Naive thymus-derived CD4-positive, alpha-beta T cell (primary cell): Measurements from ENCODE around the gene RETREG2. TPM values are rescaled to one million over a fixed set of nuclear protein-coding genes. Genes with fewer than 3 reads are reported as not detected.

Experiments
- ATAC-seq: fragments of 150-1000 bp; cut with Tn5 transposase; 2 replicates; pipeline ENCODE4 v1.10.0; 2021; ENCODE audit warnings: mild to moderate bottlenecking, moderate library complexity
- CTCF ChIA-PET: fragments of 350-600 bp; sonication (Branson Sonifier 250); formaldehyde crosslinking; loops from one replicate; lab custom pipeline; 2021; ENCODE audit warnings: antibody characterized with exemption; lab: Charles Lee
- POLR2A ChIA-PET: fragments of 350-600 bp; sonication (Branson Sonifier 250); formaldehyde crosslinking; loops from one replicate; lab custom pipeline; 2021; ENCODE audit warnings: antibody characterized with exemption, inconsistent platforms; lab: Charles Lee
- DNase-seq, 9 donors: peaks; one replicate each; pipeline versions ENCODE4 v3.0.0 to v3.0.0-alpha.2; 2020 to 2022; ENCODE audit warnings: mixed read lengths in 1 of 9
- H3K27ac ChIP-seq: one replicate; pipeline ENCODE4 v1.7.0; 2013; ENCODE audit warnings: mild to moderate bottlenecking, low read depth, low read length, moderate library complexity
- H3K27me3 ChIP-seq, 2 donors: one replicate each; pipeline ENCODE4 v1.7.0; 2013; ENCODE audit warnings: low read length in 2 of 2, mild to moderate bottlenecking in 2 of 2, moderate library complexity in 2 of 2; ENCODE audit not compliant: control insufficient read depth in 2 of 2, insufficient read depth in 2 of 2
- H3K36me3 ChIP-seq, 3 experiments: 1 replicate in 2 of 3; 2 replicates in 1 of 3; pipeline ENCODE4 v1.7.0; 2013; ENCODE audit warnings: low read length in 3 of 3, mild to moderate bottlenecking in 3 of 3, moderate library complexity in 1 of 3; ENCODE audit not compliant: insufficient read depth in 3 of 3, control insufficient read depth in 2 of 3
- H3K4me1 ChIP-seq, 2 donors: one replicate each; pipeline ENCODE4 v1.7.0; 2013; ENCODE audit warnings: low read length in 2 of 2, mild to moderate bottlenecking in 2 of 2, moderate library complexity in 1 of 2; ENCODE audit not compliant: control insufficient read depth in 2 of 2, insufficient read depth in 2 of 2
- H3K4me3 ChIP-seq: 2 replicates; pipeline ENCODE4 v1.7.0; 2013; ENCODE audit warnings: mild to moderate bottlenecking, low read length
- H3K9me3 ChIP-seq, 3 experiments: 1 replicate in 2 of 3; 2 replicates in 1 of 3; pipeline ENCODE4 v1.7.0; 2013; ENCODE audit warnings: low read length in 3 of 3; ENCODE audit not compliant: control insufficient read depth in 2 of 3
- H3K27ac Mint-ChIP-seq, 9 donors: one replicate each; pipeline ENCODE4 v1.8.0; 2020 to 2022; ENCODE audit warnings: mixed read lengths in 9 of 9, mild to moderate bottlenecking in 8 of 9, moderate library complexity in 5 of 9, inconsistent platforms in 2 of 9
- H3K27me3 Mint-ChIP-seq, 5 donors: one replicate each; pipeline ENCODE4 v1.8.0; 2021 to 2022; ENCODE audit warnings: mixed read lengths in 5 of 5, mild to moderate bottlenecking in 1 of 5
- H3K36me3 Mint-ChIP-seq, 5 donors: one replicate each; pipeline ENCODE4 v1.8.0; 2020 to 2022; ENCODE audit warnings: mixed read lengths in 5 of 5, mild to moderate bottlenecking in 3 of 5, inconsistent platforms in 1 of 5
- H3K4me1 Mint-ChIP-seq, 7 donors: one replicate each; pipeline ENCODE4 v1.8.0; 2020 to 2022; ENCODE audit warnings: mixed read lengths in 7 of 7, mild to moderate bottlenecking in 3 of 7, inconsistent platforms in 1 of 7
- H3K4me3 Mint-ChIP-seq, 10 donors: one replicate each; pipeline ENCODE4 v1.8.0; 2020 to 2022; ENCODE audit warnings: mild to moderate bottlenecking in 10 of 10, mixed read lengths in 10 of 10, moderate library complexity in 6 of 10, inconsistent platforms in 2 of 10
- H3K9me3 Mint-ChIP-seq, 11 donors: one replicate each; pipeline ENCODE4 v1.8.0; 2020 to 2022; ENCODE audit warnings: mixed read lengths in 11 of 11, mild to moderate bottlenecking in 4 of 11, inconsistent platforms in 1 of 11, moderate library complexity in 1 of 11
- intact Hi-C, 2 donors: fragments of 100-400 bp; cut with micrococcal nuclease; formaldehyde crosslinking; loops; one replicate each; pipeline ENCODE4 v1.15.1; 2023
- polyA plus RNA-seq, 2 donors: library from polyadenylated mRNA; unstranded; fragments of 300-500 nt; fragmentation: Illumina TruSeq; gene quantifications; one replicate each; pipeline ENCODE4 v1.2.3, GENCODE V29; 2021
- total RNA-seq, 6 experiments: library from RNA in 5 of 6; stranded (reverse) in 5 of 6; gene quantifications; 1 replicate in 5 of 6; 2 replicates in 1 of 6; pipeline ENCODE4 v1.2.3 and lab custom pipeline; 2021 to 2026

The RETREG2 gene
- total and polyA plus RNA-seq, 7 experiments from 2014 or later: 58.5 to 124 (median 83.9) TPM

- H3K27me3 ChIP-seq: no peaks in the 10 kb centered on the region
- CTCF ChIA-PET: interaction anchor here (0.7 to 7.2 kb wide), 13 partner anchors 14 to 120 kb away, joined by 3 to 54 read pairs (median 4); partner anchors contain the start of genes DNAJB2, NHEJ1 and ZFAND2B
- Mint-ChIP-seq H3K27me3 (no peaks in the 10 kb centered on the region), H3K4me3 (peak overlapping the region; percentile 85 to 99 (median 94)), H3K9me3 (peaks cover 0 to 3% (median 0%) of the 10 kb centered on the region in 11 donors), H3K36me3 (peaks cover 9 to 19% (median 12%) of the 10 kb centered on the region in 5 donors), H3K27ac (peak overlapping the region; percentile 86 to 100 (median 90)), H3K4me1 (peaks cover 40 to 67% (median 61%) of the 10 kb centered on the region in 7 donors)
- peaks cover 13 to 47% (median 21%) of the 10 kb centered on the region in 3 experiments for H3K36me3 ChIP-seq
- intact Hi-C loops: loop anchor here (5.0 kb wide), 4 partner anchors 322 to 958 kb away; partner anchors contain the start of genes GMPPA (in 2 of the 2), AAMP (in 1 of the 2), ARPC2 (in 1 of the 2) and PNKD (in 1 of the 2)
- DNase-seq: no peak
- H3K9me3 ChIP-seq: no peaks in the 10 kb centered on the region
- peak overlapping the region; percentile 97 for H3K4me3 ChIP-seq
- peaks cover 41 to 44% of the 10 kb centered on the region in 2 donors for H3K4me1 ChIP-seq
- POLR2A ChIA-PET: interaction anchor here (0.7 to 10.4 kb wide), 16 partner anchors 11 to 213 kb away, joined by 3 to 343 read pairs (median 14); partner anchors contain the start of genes ABCB6, ANKZF1, ATG9A and DNAJB2
- no peak for ATAC-seq
- H3K27ac ChIP-seq: peak overlapping the region; percentile 96
Measured at GRCh38 chr2:219175486-219175885, 2.6 kb upstream of the RETREG2 start.

GRCh38 chr2:219175928-219176817 lies 1.9 kb upstream of the RETREG2 start:
- peak overlapping the region; percentile 96 for H3K27ac ChIP-seq
- Mint-ChIP-seq H3K4me3 (peak overlapping the region; percentile 85 to 99 (median 96)), H3K27me3 (no peaks in the 10 kb centered on the region), H3K4me1 (peaks cover 44 to 71% (median 64%) of the 10 kb centered on the region in 7 donors), H3K36me3 (peaks cover 9 to 22% (median 12%) of the 10 kb centered on the region in 5 donors), H3K27ac (peak overlapping the region; percentile 86 to 100 (median 90)), H3K9me3 (peaks cover 0 to 3% (median 0%) of the 10 kb centered on the region in 11 donors)
- ATAC-seq: peak; percentile 15
- H3K27me3 ChIP-seq: no peaks in the 10 kb centered on the region
- DNase-seq: peak in 4 of 9 donors; percentile 8 to 22 (median 15)
- H3K9me3 ChIP-seq: no peaks in the 10 kb centered on the region
- intact Hi-C loops: loop anchor here (2.0 to 5.0 kb wide), 7 partner anchors 283 to 959 kb away; partner anchors contain the start of genes CHPF (in 2 of the 2), GMPPA (in 2 of the 2), AAMP (in 1 of the 2) and ARPC2 (in 1 of the 2)
- POLR2A ChIA-PET: interaction anchor here (0.5 to 10.4 kb wide), 32 partner anchors 9 to 934 kb away, joined by 3 to 343 read pairs (median 4); partner anchors contain the start of genes ABCB6, ANKZF1, ATG9A and DNAJB2
- peaks cover 39 to 41% of the 10 kb centered on the region in 2 donors for H3K4me1 ChIP-seq
- H3K4me3 ChIP-seq: peak overlapping the region; percentile 97
- CTCF ChIA-PET: interaction anchor here (0.7 to 7.2 kb wide), 14 partner anchors 15 to 119 kb away, joined by 3 to 54 read pairs (median 4); partner anchors contain the start of genes DNAJB2, NHEJ1 and ZFAND2B
- H3K36me3 ChIP-seq: peaks cover 17 to 54% (median 26%) of the 10 kb centered on the region in 3 experiments

DNA sequence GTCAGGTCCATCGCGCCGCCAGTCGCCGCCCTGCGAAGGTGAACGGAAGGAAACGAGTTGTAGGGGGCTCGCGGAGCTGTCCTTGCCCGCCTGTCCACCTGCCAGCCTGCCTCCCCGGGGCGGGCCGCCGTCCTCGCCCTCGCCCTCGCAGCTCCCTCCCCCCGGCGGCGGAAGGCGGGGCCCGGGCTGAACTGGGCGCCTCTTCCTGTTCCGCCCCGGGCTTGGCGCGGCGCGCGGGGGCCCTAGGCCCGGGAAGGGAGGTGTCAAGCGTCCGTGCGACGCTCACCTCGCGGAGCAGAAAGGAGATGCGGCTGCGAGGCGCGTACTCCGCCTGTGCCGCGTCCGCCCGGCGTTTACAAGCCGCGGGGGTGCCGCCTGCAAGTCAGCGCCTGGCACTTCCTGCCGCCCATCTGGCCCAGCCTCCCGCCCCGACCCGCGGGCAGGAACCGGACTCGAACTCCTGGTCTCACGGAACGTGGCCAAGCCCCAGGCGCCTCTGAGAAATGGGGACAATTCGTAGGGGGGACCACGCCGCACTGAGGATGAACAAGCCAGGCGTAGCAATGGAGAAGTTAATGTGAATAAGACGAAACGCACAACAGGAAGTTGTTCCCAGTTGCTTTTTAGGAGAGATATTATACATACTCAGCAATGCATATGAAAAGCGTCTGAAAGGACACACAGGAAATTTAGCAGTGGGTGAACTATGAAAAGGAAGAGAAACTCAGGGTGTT lies 1.1 kb upstream of the RETREG2 start, which contains the start of gene CNPPD1:
CNPPD1 (minus strand) TSS at position 108 of the 734 bp plus-strand sequence; CDS start at position 11, 97 bp downstream.
- no peaks in the 10 kb centered on the region for H3K27me3 Mint-ChIP-seq
- Histone ChIP-seq H3K4me3 (peak within 1 kb of the TSS; percentile 97), H3K4me1 (peaks cover 39 to 42% of the 10 kb centered on the region in 2 donors), H3K27me3 (no peaks in the 10 kb centered on the region), H3K9me3 (no peaks in the 10 kb centered on the region), H3K27ac (peak within 1 kb of the TSS; percentile 96), H3K36me3 (peaks cover 24 to 54% (median 25%) of the 10 kb centered on the region in 3 experiments)
- intact Hi-C loops: loop anchor here (1.0 to 5.0 kb wide), 20 partner anchors 17 to 960 kb away; partner anchors contain the start of genes ANKZF1 (in 2 of the 2), ATG9A (in 2 of the 2), CHPF (in 2 of the 2) and DNAJB2 (in 2 of the 2)
- peak within 1 kb of the TSS; percentile 97 to 100 (median 99) for H3K27ac Mint-ChIP-seq
- CTCF ChIA-PET: interaction anchor here (0.6 to 7.2 kb wide), 9 partner anchors 16 to 365 kb away, joined by 3 to 54 read pairs (median 5); partner anchors contain the start of genes DNAJB2 and ZFAND2B
- POLR2A ChIA-PET: interaction anchor here (0.5 to 10.4 kb wide), 31 partner anchors 8 to 935 kb away, joined by 3 to 343 read pairs (median 6); partner anchors contain the start of genes ABCB6, ANKZF1, ATG9A and DNAJB2
- ATAC-seq (peak; percentile 83), DNase-seq (peak; percentile 82 to 94 (median 88))
- H3K4me3 Mint-ChIP-seq: peak within 1 kb of the TSS; percentile 90 to 99 (median 96)
- peaks cover 6 to 26% (median 13%) of the 10 kb centered on the region in 5 donors for H3K36me3 Mint-ChIP-seq
- peaks cover 0 to 3% (median 0%) of the 10 kb centered on the region in 11 donors for H3K9me3 Mint-ChIP-seq
- H3K4me1 Mint-ChIP-seq: peaks cover 44 to 74% (median 65%) of the 10 kb centered on the region in 7 donors

DNA sequence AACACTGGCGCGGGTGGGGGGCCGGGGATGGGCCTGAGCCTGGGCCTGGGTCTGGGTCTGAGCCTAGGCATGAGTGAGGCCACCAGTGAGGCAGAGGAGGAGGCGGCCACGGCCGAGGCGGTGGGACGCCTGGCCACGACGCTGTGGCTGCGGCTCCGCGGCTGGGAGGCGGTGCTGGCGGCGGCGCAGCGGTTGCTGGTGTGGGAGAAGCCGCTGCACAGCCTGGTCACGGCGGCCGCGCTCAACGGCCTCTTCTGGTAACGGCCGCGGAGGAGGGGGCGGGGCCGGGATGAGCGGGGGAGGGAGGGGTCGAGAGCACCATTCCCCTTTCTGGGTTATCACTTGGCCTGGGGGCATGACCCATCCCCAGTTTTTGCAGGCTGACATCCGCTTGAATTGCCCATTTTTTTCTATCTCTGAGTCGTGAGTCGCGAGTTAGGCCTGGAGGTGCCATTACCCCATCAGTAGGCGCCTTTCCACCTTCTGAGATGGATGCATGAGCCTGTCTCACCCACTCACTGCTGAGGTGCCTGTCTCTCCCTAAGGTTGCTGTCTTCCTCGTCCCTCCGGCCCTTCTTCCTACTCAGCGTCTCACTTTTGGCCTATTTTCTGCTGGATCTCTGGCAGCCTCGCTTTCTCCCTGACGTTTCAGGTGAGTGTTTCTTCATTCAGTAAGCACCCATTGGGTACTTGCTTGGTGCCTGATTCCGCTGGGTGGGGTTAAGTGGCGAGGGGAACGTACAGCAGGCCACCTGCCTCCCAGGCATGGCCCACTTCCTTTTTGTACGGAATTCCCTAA lies 501 bp downstream of the RETREG2 start:
- Mint-ChIP-seq H3K36me3 (peaks cover 6 to 33% (median 13%) of the 10 kb centered on the region in 5 donors), H3K9me3 (peaks cover 0 to 1% (median 0%) of the 10 kb centered on the region in 11 donors)

More for the DNA sequence above, 501 bp downstream of the RETREG2 start:
- Mint-ChIP-seq H3K27ac (peak overlapping the region; percentile 85 to 97 (median 90)), H3K4me1 (peaks cover 55 to 81% (median 75%) of the 10 kb centered on the region in 7 donors), H3K4me3 (peak overlapping the region; percentile 85 to 99 (median 94)), H3K27me3 (no peaks in the 10 kb centered on the region)
- ChIA-PET CTCF (interaction anchor here (1.0 kb wide), 1 partner anchor 76 kb away, joined by 4 read pairs; no protein-coding TSS in a partner anchor), POLR2A (interaction anchor here (1.0 to 5.4 kb wide), 7 partner anchors 15 to 209 kb away, joined by 4 to 47 read pairs (median 14); partner anchors contain the start of genes DNPEP and ZFAND2B)
- Histone ChIP-seq H3K27me3 (no peaks in the 10 kb centered on the region), H3K9me3 (no peaks in the 10 kb centered on the region), H3K4me3 (peak overlapping the region; percentile 97), H3K36me3 (peaks cover 26 to 56% (median 40%) of the 10 kb centered on the region in 3 experiments), H3K4me1 (peaks cover 44 to 48% of the 10 kb centered on the region in 2 donors), H3K27ac (peak overlapping the region; percentile 96)
- ATAC-seq (peak; percentile 0), DNase-seq (peak in 6 of 9 donors; percentile 29 to 53 (median 52))
- intact Hi-C loops: loop anchor here (1.0 to 5.0 kb wide), 9 partner anchors 28 to 961 kb away; partner anchors contain the start of genes GMPPA (in 2 of the 2), AAMP (in 1 of the 2), ABCB6 (in 1 of the 2) and ARPC2 (in 1 of the 2)
